Measurements from ENCODE around the gene CSTF3.

CSTF3 gene

GRCh38 chr11:33161120-33162005, at the start of gene CSTF3:
Gene CSTF3 (minus strand): TSS chr11:33161480. CDS start chr11:33161325, 155 bp downstream.
- Histone ChIP-seq H3K9ac (ENCODE audit: low read length in 5 of 5) (peak within 1 kb of the TSS; percentile 88 to 96 (median 94)), H3K4me3 (ENCODE audit: low read depth in 1 of 5, low read length in 5 of 5) (peak within 1 kb of the TSS; percentile 93 to 99 (median 96)), H3K9me3 (ENCODE audit: control insufficient read depth in 5 of 5, low read length in 5 of 5) (no peaks in the 10 kb centered on the region), H3K36me3 (ENCODE audit: control insufficient read depth in 5 of 5, insufficient read depth in 5 of 5, low read length in 5 of 5) (no peaks in the 10 kb centered on the region), H3K27ac (ENCODE audit: low read depth, low read length) (peak within 1 kb of the TSS; percentile 88), H3K4me1 (ENCODE audit: control insufficient read depth in 5 of 5, insufficient read depth in 5 of 5, low read length in 5 of 5) (peaks cover 4 to 28% (median 22%) of the 10 kb centered on the region in 5 donors), H3K27me3 (ENCODE audit: control insufficient read depth in 5 of 5, insufficient read depth in 4 of 5, low read length in 5 of 5) (no peaks in the 10 kb centered on the region)

GRCh38 chr11:33208150-33208549, 46.9 kb upstream of the CSTF3 start:
- Histone ChIP-seq H3K4me3 (ENCODE audit: low read depth in 1 of 5, low read length in 5 of 5) (no peak overlapping the region), H3K4me1 (ENCODE audit: control insufficient read depth in 5 of 5, insufficient read depth in 5 of 5, low read length in 5 of 5) (peaks cover 2 to 17% (median 10%) of the 10 kb centered on the region in 5 donors), H3K27me3 (ENCODE audit: control insufficient read depth in 5 of 5, insufficient read depth in 4 of 5, low read length in 5 of 5) (no peaks in the 10 kb centered on the region), H3K9me3 (ENCODE audit: control insufficient read depth in 5 of 5, low read length in 5 of 5) (no peaks in the 10 kb centered on the region), H3K9ac (ENCODE audit: low read length in 5 of 5) (no peak overlapping the region), H3K27ac (ENCODE audit: low read depth, low read length) (peak overlapping the region; percentile 24), H3K36me3 (ENCODE audit: control insufficient read depth in 5 of 5, insufficient read depth in 5 of 5, low read length in 5 of 5) (no peaks in the 10 kb centered on the region)

- Histone ChIP-seq H3K4me3 (ENCODE audit: low read depth in 1 of 5, low read length in 5 of 5) (no peak overlapping the region), H3K9me3 (ENCODE audit: control insufficient read depth in 5 of 5, low read length in 5 of 5) (no peaks in the 10 kb centered on the region), H3K36me3 (ENCODE audit: control insufficient read depth in 5 of 5, insufficient read depth in 5 of 5, low read length in 5 of 5) (no peaks in the 10 kb centered on the region), H3K4me1 (ENCODE audit: control insufficient read depth in 5 of 5, insufficient read depth in 5 of 5, low read length in 5 of 5) (peaks cover 2 to 17% (median 10%) of the 10 kb centered on the region in 5 donors), H3K27ac (ENCODE audit: low read depth, low read length) (peak overlapping the region; percentile 24), H3K27me3 (ENCODE audit: control insufficient read depth in 5 of 5, insufficient read depth in 4 of 5, low read length in 5 of 5) (no peaks in the 10 kb centered on the region), H3K9ac (ENCODE audit: low read length in 5 of 5) (no peak overlapping the region)
Observed at GRCh38 chr11:33207408-33207985, 46.2 kb upstream of the CSTF3 start.

GRCh38 chr11:33197915-33198727, 36.8 kb upstream of the CSTF3 start:
- no peak overlapping the region for H3K27ac ChIP-seq (ENCODE audit: low read depth, low read length)
- no peak overlapping the region for H3K9ac ChIP-seq (ENCODE audit: low read length in 5 of 5)
- no peaks in the 10 kb centered on the region for H3K36me3 ChIP-seq (ENCODE audit: control insufficient read depth in 5 of 5, insufficient read depth in 5 of 5, low read length in 5 of 5)
- H3K27me3 ChIP-seq (ENCODE audit: control insufficient read depth in 5 of 5, insufficient read depth in 4 of 5, low read length in 5 of 5), result no peaks in the 10 kb centered on the region
- no peaks in the 10 kb centered on the region for H3K9me3 ChIP-seq (ENCODE audit: control insufficient read depth in 5 of 5, low read length in 5 of 5)
- H3K4me3 ChIP-seq (ENCODE audit: low read depth in 1 of 5, low read length in 5 of 5), result peak overlapping the region in 1 of 5 donors; percentile 2
- peaks cover 0 to 7% (median 4%) of the 10 kb centered on the region in 5 donors for H3K4me1 ChIP-seq (ENCODE audit: control insufficient read depth in 5 of 5, insufficient read depth in 5 of 5, low read length in 5 of 5)

- no peak overlapping the region for H3K27ac ChIP-seq (ENCODE audit: low read depth, low read length)
- no peak overlapping the region for H3K4me3 ChIP-seq (ENCODE audit: low read depth in 1 of 5, low read length in 5 of 5)
- no peaks in the 10 kb centered on the region for H3K36me3 ChIP-seq (ENCODE audit: control insufficient read depth in 5 of 5, insufficient read depth in 5 of 5, low read length in 5 of 5)
- H3K27me3 ChIP-seq (ENCODE audit: control insufficient read depth in 5 of 5, insufficient read depth in 4 of 5, low read length in 5 of 5), result no peaks in the 10 kb centered on the region
- H3K4me1 ChIP-seq (ENCODE audit: control insufficient read depth in 5 of 5, insufficient read depth in 5 of 5, low read length in 5 of 5), result peaks cover 0 to 7% (median 4%) of the 10 kb centered on the region in 5 donors
- H3K9me3 ChIP-seq (ENCODE audit: control insufficient read depth in 5 of 5, low read length in 5 of 5), result no peaks in the 10 kb centered on the region
- H3K9ac ChIP-seq (ENCODE audit: low read length in 5 of 5), result no peak overlapping the region
Observed at GRCh38 chr11:33195462-33196173, 34.3 kb upstream of the CSTF3 start.

GRCh38 chr11:33194455-33194854, 33.2 kb upstream of the CSTF3 start:
- peaks cover 0 to 7% (median 4%) of the 10 kb centered on the region in 5 donors for H3K4me1 ChIP-seq (ENCODE audit: control insufficient read depth in 5 of 5, insufficient read depth in 5 of 5, low read length in 5 of 5)
- no peak overlapping the region for H3K9ac ChIP-seq (ENCODE audit: low read length in 5 of 5)
- no peaks in the 10 kb centered on the region for H3K36me3 ChIP-seq (ENCODE audit: control insufficient read depth in 5 of 5, insufficient read depth in 5 of 5, low read length in 5 of 5)
- H3K4me3 ChIP-seq (ENCODE audit: low read depth in 1 of 5, low read length in 5 of 5), result no peak overlapping the region
- H3K9me3 ChIP-seq (ENCODE audit: control insufficient read depth in 5 of 5, low read length in 5 of 5), result no peaks in the 10 kb centered on the region
- no peak overlapping the region for H3K27ac ChIP-seq (ENCODE audit: low read depth, low read length)
- no peaks in the 10 kb centered on the region for H3K27me3 ChIP-seq (ENCODE audit: control insufficient read depth in 5 of 5, insufficient read depth in 4 of 5, low read length in 5 of 5)

GRCh38 chr11:33191467-33191866, 30.2 kb upstream of the CSTF3 start:
- Histone ChIP-seq H3K9ac (ENCODE audit: low read length in 5 of 5) (no peak overlapping the region), H3K36me3 (ENCODE audit: control insufficient read depth in 5 of 5, insufficient read depth in 5 of 5, low read length in 5 of 5) (no peaks in the 10 kb centered on the region), H3K27me3 (ENCODE audit: control insufficient read depth in 5 of 5, insufficient read depth in 4 of 5, low read length in 5 of 5) (no peaks in the 10 kb centered on the region), H3K27ac (ENCODE audit: low read depth, low read length) (no peak overlapping the region), H3K4me3 (ENCODE audit: low read depth in 1 of 5, low read length in 5 of 5) (no peak overlapping the region), H3K9me3 (ENCODE audit: control insufficient read depth in 5 of 5, low read length in 5 of 5) (no peaks in the 10 kb centered on the region), H3K4me1 (ENCODE audit: control insufficient read depth in 5 of 5, insufficient read depth in 5 of 5, low read length in 5 of 5) (peaks cover 0 to 5% (median 0%) of the 10 kb centered on the region in 5 donors)

- H3K4me3 ChIP-seq (ENCODE audit: low read depth in 1 of 5, low read length in 5 of 5), result no peak overlapping the region
- no peaks in the 10 kb centered on the region for H3K36me3 ChIP-seq (ENCODE audit: control insufficient read depth in 5 of 5, insufficient read depth in 5 of 5, low read length in 5 of 5)
- H3K9me3 ChIP-seq (ENCODE audit: control insufficient read depth in 5 of 5, low read length in 5 of 5), result no peaks in the 10 kb centered on the region
- peaks cover 0 to 5% (median 0%) of the 10 kb centered on the region in 5 donors for H3K4me1 ChIP-seq (ENCODE audit: control insufficient read depth in 5 of 5, insufficient read depth in 5 of 5, low read length in 5 of 5)
- no peak overlapping the region for H3K9ac ChIP-seq (ENCODE audit: low read length in 5 of 5)
- no peak overlapping the region for H3K27ac ChIP-seq (ENCODE audit: low read depth, low read length)
- H3K27me3 ChIP-seq (ENCODE audit: control insufficient read depth in 5 of 5, insufficient read depth in 4 of 5, low read length in 5 of 5), result no peaks in the 10 kb centered on the region
Observed at GRCh38 chr11:33187998-33188722, 26.9 kb upstream of the CSTF3 start.

GRCh38 chr11:33185756-33186155, 24.5 kb upstream of the CSTF3 start:
- no peaks in the 10 kb centered on the region for H3K27me3 ChIP-seq (ENCODE audit: control insufficient read depth in 5 of 5, insufficient read depth in 4 of 5, low read length in 5 of 5)
- H3K27ac ChIP-seq (ENCODE audit: low read depth, low read length), result no peak overlapping the region
- peaks cover 0 to 5% (median 0%) of the 10 kb centered on the region in 5 donors for H3K4me1 ChIP-seq (ENCODE audit: control insufficient read depth in 5 of 5, insufficient read depth in 5 of 5, low read length in 5 of 5)
- H3K9me3 ChIP-seq (ENCODE audit: control insufficient read depth in 5 of 5, low read length in 5 of 5), result no peaks in the 10 kb centered on the region
- H3K9ac ChIP-seq (ENCODE audit: low read length in 5 of 5), result no peak overlapping the region
- no peaks in the 10 kb centered on the region for H3K36me3 ChIP-seq (ENCODE audit: control insufficient read depth in 5 of 5, insufficient read depth in 5 of 5, low read length in 5 of 5)
- no peak overlapping the region for H3K4me3 ChIP-seq (ENCODE audit: low read depth in 1 of 5, low read length in 5 of 5)

Data from subcutaneous abdominal adipose tissue (tissue), 5 donors.